Measurements from ENCODE around the gene TM7SF2.
"Not testable (repeated sequence)": the region's sequence is repeated elsewhere in the genome, so short reads cannot be mapped to it uniquely, and the experiment has no call there.

The TM7SF2 gene

GRCh38 chr11:65130631-65131416 is 19.2 kb downstream of the TM7SF2 start:
- DNase-seq: peak; percentile 19

GRCh38 chr11:65131417-65131776 is 19.7 kb downstream of the TM7SF2 start:
- DNase-seq: no peak

- no peak for DNase-seq
Measured at GRCh38 chr11:65131895-65132237, 20.2 kb downstream of the TM7SF2 start.

- no peak for DNase-seq
Measured at GRCh38 chr11:65132238-65132987, 20.7 kb downstream of the TM7SF2 start.

GRCh38 chr11:65132988-65133700 is 21.5 kb downstream of the TM7SF2 start:
- no peak for DNase-seq

GRCh38 chr11:65133724-65134123 is 22.1 kb downstream of the TM7SF2 start:
- DNase-seq: peak; percentile 86

GRCh38 chr11:65134240-65134951 is 22.7 kb downstream of the TM7SF2 start, which contains the start of gene SYVN1:
Gene SYVN1, minus strand, starts transcription at chr11:65134519. Its CDS starts 918 bp downstream, at chr11:65133601.
- DNase-seq: peak; percentile 95

- DNase-seq: peak; percentile 95
Measured at GRCh38 chr11:65134952-65135632, 23.4 kb downstream of the TM7SF2 start.

GRCh38 chr11:65135633-65136145 is 24.0 kb downstream of the TM7SF2 start:
- no peak for DNase-seq

GRCh38 chr11:65136515-65137096 is 24.9 kb downstream of the TM7SF2 start:
- no peak for DNase-seq

GRCh38 chr11:65141896-65142494 is 30.3 kb downstream of the TM7SF2 start:
- DNase-seq: no peak

- DNase-seq: no peak
Measured at GRCh38 chr11:65147352-65148075, 35.8 kb downstream of the TM7SF2 start.

- DNase-seq: no peak
Measured at GRCh38 chr11:65148657-65149056, 37.0 kb downstream of the TM7SF2 start.

- DNase-seq: not testable (repeated sequence)
Measured at GRCh38 chr11:65150131-65150508, 38.4 kb downstream of the TM7SF2 start.

- peak; percentile 83 for DNase-seq
Measured at GRCh38 chr11:65150509-65151299, 39.0 kb downstream of the TM7SF2 start.

GRCh38 chr11:65151331-65151899 is 39.7 kb downstream of the TM7SF2 start:
- DNase-seq: no peak

GRCh38 chr11:65152122-65152521 is 40.5 kb downstream of the TM7SF2 start:
- no peak for DNase-seq

- no peak for DNase-seq
Measured at GRCh38 chr11:65156256-65156655, 44.6 kb downstream of the TM7SF2 start.

- DNase-seq: no peak
Measured at GRCh38 chr11:65156926-65157325, 45.3 kb downstream of the TM7SF2 start.

All from femur (tissue), 1 donor.